Fibroblast of lung (primary cell): ENCODE results near the gene KLK11. TPM values are rescaled to one million over a fixed set of nuclear protein-coding genes. Genes with fewer than 3 reads are reported as not detected.

Experiments
- DNase-seq, 2 donors: peaks; one replicate each; pipeline versions ENCODE4 v3.0.0 to v3.0.0-alpha.2; 2010; ENCODE audit warnings: low read depth in 2 of 2
- H2AFZ ChIP-seq: 2 replicates; pipeline ENCODE4 v1.5.1; 2012; ENCODE audit warnings: low read length, control low read depth, inconsistent platforms
- H3K27ac ChIP-seq: 2 replicates; pipeline ENCODE4 v1.5.1; 2011; ENCODE audit warnings: low read length, control low read depth; ENCODE audit not compliant: insufficient read depth
- H3K27me3 ChIP-seq: 2 replicates; pipeline ENCODE4 v1.5.1; 2011; ENCODE audit warnings: mild to moderate bottlenecking, low read length; ENCODE audit not compliant: control insufficient read depth, insufficient read depth
- H3K36me3 ChIP-seq: 2 replicates; pipeline ENCODE4 v1.5.1; 2011; ENCODE audit warnings: low read length; ENCODE audit not compliant: control insufficient read depth, insufficient read depth
- H3K4me1 ChIP-seq: 2 replicates; pipeline ENCODE4 v1.5.1; 2011; ENCODE audit warnings: low read length; ENCODE audit not compliant: control insufficient read depth, insufficient read depth; ENCODE audit errors: extremely low read depth
- H3K4me2 ChIP-seq: 2 replicates; pipeline ENCODE4 v1.5.1; 2011; ENCODE audit warnings: low read length, control low read depth; ENCODE audit not compliant: insufficient read depth; ENCODE audit errors: extremely low read depth
- H3K4me3 ChIP-seq, 4 experiments: fragments of 200-600 bp in 1 of 4; sonication (generic) in 1 of 4; replicated peaks in 1 of 4; 2 replicates each; pipeline ENCODE4 v1.5.1; 2011 to 2016; ENCODE audit warnings: low read length in 4 of 4, low read depth in 3 of 4, mild to moderate bottlenecking in 3 of 4, control low read depth in 2 of 4, inconsistent platforms in 1 of 4, mixed read lengths in 1 of 4; ENCODE audit not compliant: insufficient read depth in 1 of 4; ENCODE audit errors: control extremely low read depth in 1 of 4
- H3K79me2 ChIP-seq: 2 replicates; pipeline ENCODE4 v1.5.1; 2012; ENCODE audit warnings: mild to moderate bottlenecking, low read length, inconsistent platforms; ENCODE audit not compliant: control insufficient read depth, insufficient read depth
- H3K9ac ChIP-seq: 2 replicates; pipeline ENCODE4 v1.5.1; 2011; ENCODE audit warnings: mild to moderate bottlenecking, low read length, control low read depth; ENCODE audit not compliant: insufficient read depth
- H3K9me3 ChIP-seq: 2 replicates; pipeline ENCODE4 v1.5.1; 2012; ENCODE audit warnings: low read depth, low read length; ENCODE audit not compliant: control insufficient read depth, insufficient read depth
- H4K20me1 ChIP-seq: 2 replicates; pipeline ENCODE4 v1.5.1; 2011; ENCODE audit warnings: low read length; ENCODE audit not compliant: control insufficient read depth, insufficient read depth; ENCODE audit errors: extremely low read depth
- CTCF ChIP-seq, 2 donors: IDR thresholded peaks in 1 of 2; conservative IDR thresholded peaks in 1 of 2; 1 replicate in 1 of 2; 2 replicates in 1 of 2; pipeline ENCODE4 v1.5.1; 2011 to 2012; ENCODE audit warnings: low read length in 2 of 2, control low read depth in 1 of 2, inconsistent platforms in 1 of 2, low read depth in 1 of 2, mild to moderate bottlenecking in 1 of 2
- EZH2 ChIP-seq: IDR thresholded peaks from 2 replicates; pipeline ENCODE4 v1.5.1; 2012; ENCODE audit warnings: low read length, control low read depth, mild to moderate bottlenecking; ENCODE audit errors: missing control alignments
- polyA plus RNA-seq, 2 donors: library from polyadenylated mRNA; depleted of rRNA in 1 of 2; stranded (reverse) in 1 of 2; unstranded in 1 of 2; fragments of >200 nt; gene quantifications; 2 replicates each; pipeline ENCODE4 v1.2.1, GENCODE V29; 2011 to 2012; ENCODE audit warnings: missing spikeins in 1 of 2
- total RNA-seq: library from RNA; depleted of rRNA; stranded (reverse); fragments of >200 nt; gene quantifications from 2 replicates; pipeline ENCODE4 v1.2.1, GENCODE V29; 2014

KLK11 gene
- total and polyA plus RNA-seq, 2 donors (not counting 1 experiment from before 2014, with no cell fraction given), result not detected

- H3K4me1 ChIP-seq, result no peaks in the 10 kb centered on the region
- H4K20me1 ChIP-seq, result no peaks in the 10 kb centered on the region
- no peak overlapping the region for H3K9ac ChIP-seq
- H3K27ac ChIP-seq, result no peak overlapping the region
- H3K27me3 ChIP-seq, result no peaks in the 10 kb centered on the region
- TF ChIP-seq CTCF (conservative IDR thresholded peaks at IDR 0.05 in 1 of 2, IDR thresholded peaks at IDR 0.05 in 1 of 2; ENCODE audit: low read depth in 1 of 2, low read length in 2 of 2), result no peak
- TF ChIP-seq EZH2, result no peak
- no peaks in the 10 kb centered on the region for H3K79me2 ChIP-seq
- H3K4me2 ChIP-seq, result no peak overlapping the region
- H3K9me3 ChIP-seq, result no peaks in the 10 kb centered on the region
- H3K36me3 ChIP-seq, result no peaks in the 10 kb centered on the region
- DNase-seq, result no peak
- no peak overlapping the region for H2AFZ ChIP-seq
- H3K4me3 ChIP-seq, result no peak overlapping the region
These were observed 33.9 kb upstream of the KLK11 start for GRCh38 chr19:51060336-51060735.

- Histone ChIP-seq H3K9ac (no peak overlapping the region), H2AFZ (no peak overlapping the region), H3K79me2 (no peaks in the 10 kb centered on the region), H3K4me1 (no peaks in the 10 kb centered on the region), H3K4me3 (no peak overlapping the region), H4K20me1 (no peaks in the 10 kb centered on the region), H3K27me3 (no peaks in the 10 kb centered on the region), H3K27ac (no peak overlapping the region), H3K4me2 (no peak overlapping the region), H3K36me3 (no peaks in the 10 kb centered on the region), H3K9me3 (no peaks in the 10 kb centered on the region)
- TF ChIP-seq EZH2 (no peak), CTCF (conservative IDR thresholded peaks at IDR 0.05 in 1 of 2, IDR thresholded peaks at IDR 0.05 in 1 of 2; ENCODE audit: low read depth in 1 of 2, low read length in 2 of 2) (no peak)
- no peak for DNase-seq
These were observed 33.3 kb upstream of the KLK11 start for GRCh38 chr19:51059715-51060114.

GRCh38 chr19:51055866-51056265 is 29.4 kb upstream of the KLK11 start:
- H3K36me3 ChIP-seq, result no peaks in the 10 kb centered on the region
- no peak overlapping the region for H3K27ac ChIP-seq
- H3K4me2 ChIP-seq, result no peak overlapping the region
- H2AFZ ChIP-seq, result no peak overlapping the region
- no peaks in the 10 kb centered on the region for H4K20me1 ChIP-seq
- no peaks in the 10 kb centered on the region for H3K79me2 ChIP-seq
- no peak overlapping the region for H3K4me3 ChIP-seq
- H3K9me3 ChIP-seq, result no peaks in the 10 kb centered on the region
- no peaks in the 10 kb centered on the region for H3K4me1 ChIP-seq
- no peak overlapping the region for H3K9ac ChIP-seq
- no peak for DNase-seq
- TF ChIP-seq EZH2 (no peak), CTCF (conservative IDR thresholded peaks at IDR 0.05 in 1 of 2, IDR thresholded peaks at IDR 0.05 in 1 of 2; ENCODE audit: low read depth in 1 of 2, low read length in 2 of 2) (no peak)
- H3K27me3 ChIP-seq, result no peaks in the 10 kb centered on the region
